HG03280 (cell line): Measurements from ENCODE around the gene MPP3.
"Not testable (repeated sequence)": the region's sequence is repeated elsewhere in the genome, so short reads cannot be mapped to it uniquely, and the experiment has no call there.

ENCODE experiments used
- ATAC-seq: cut with Tn5 transposase; IDR thresholded peaks from one replicate; pipeline ENCODE4 v1.9.1; 2021; ENCODE audit warnings: mild to moderate bottlenecking, moderate library complexity; ENCODE audit not compliant: unreplicated experiment

MPP3 gene, protein sequence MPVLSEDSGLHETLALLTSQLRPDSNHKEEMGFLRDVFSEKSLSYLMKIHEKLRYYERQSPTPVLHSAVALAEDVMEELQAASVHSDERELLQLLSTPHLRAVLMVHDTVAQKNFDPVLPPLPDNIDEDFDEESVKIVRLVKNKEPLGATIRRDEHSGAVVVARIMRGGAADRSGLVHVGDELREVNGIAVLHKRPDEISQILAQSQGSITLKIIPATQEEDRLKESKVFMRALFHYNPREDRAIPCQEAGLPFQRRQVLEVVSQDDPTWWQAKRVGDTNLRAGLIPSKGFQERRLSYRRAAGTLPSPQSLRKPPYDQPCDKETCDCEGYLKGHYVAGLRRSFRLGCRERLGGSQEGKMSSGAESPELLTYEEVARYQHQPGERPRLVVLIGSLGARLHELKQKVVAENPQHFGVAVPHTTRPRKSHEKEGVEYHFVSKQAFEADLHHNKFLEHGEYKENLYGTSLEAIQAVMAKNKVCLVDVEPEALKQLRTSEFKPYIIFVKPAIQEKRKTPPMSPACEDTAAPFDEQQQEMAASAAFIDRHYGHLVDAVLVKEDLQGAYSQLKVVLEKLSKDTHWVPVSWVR

DNA sequence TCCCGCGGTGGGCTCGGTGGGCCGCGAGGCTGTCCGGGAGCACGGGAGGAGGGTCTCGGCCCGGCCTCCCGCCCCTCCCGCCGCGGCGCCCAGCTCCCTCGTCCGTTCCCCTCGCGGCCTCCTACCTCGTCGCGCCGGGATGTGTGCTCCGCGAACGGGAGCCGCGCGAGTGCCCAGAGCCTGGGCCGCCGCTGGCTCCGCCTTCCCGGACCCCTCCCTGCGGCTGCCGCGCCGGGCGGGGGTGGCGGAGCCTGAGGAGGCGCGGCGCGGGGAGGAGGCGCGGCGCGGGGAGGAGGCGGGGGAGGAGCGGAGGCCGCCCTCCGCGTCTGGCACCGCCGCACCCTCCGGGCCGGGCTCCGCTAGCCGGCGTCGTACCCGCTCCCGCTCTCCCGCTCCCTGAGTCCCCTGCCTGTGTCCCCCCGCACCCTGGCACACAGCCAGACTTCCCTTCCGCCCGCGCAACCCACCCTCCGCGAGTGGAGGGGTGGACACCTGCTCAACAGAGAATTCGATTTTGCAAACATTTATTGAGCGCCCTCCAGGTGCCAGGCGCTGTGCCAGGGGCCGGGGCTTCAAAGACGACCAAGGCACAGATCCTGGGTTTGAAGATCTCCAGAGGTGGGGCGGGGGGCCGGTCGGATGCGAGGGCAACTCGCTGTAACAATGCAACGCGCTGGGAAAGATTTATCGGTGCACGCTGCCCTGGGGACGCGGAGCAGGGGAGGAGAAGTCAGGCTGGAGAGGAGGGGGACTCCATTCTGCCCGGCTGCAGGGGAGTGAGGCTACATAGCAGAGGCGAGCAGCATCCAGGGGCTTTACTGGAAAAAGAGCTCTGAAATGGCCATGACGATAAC is at the start of gene MPP3:
TSS of gene MPP3 (minus strand) at position 171 of the 854 bp plus-strand sequence. CDS start 1,240 bp downstream, outside the sequence.
- ATAC-seq = no peak

DNA sequence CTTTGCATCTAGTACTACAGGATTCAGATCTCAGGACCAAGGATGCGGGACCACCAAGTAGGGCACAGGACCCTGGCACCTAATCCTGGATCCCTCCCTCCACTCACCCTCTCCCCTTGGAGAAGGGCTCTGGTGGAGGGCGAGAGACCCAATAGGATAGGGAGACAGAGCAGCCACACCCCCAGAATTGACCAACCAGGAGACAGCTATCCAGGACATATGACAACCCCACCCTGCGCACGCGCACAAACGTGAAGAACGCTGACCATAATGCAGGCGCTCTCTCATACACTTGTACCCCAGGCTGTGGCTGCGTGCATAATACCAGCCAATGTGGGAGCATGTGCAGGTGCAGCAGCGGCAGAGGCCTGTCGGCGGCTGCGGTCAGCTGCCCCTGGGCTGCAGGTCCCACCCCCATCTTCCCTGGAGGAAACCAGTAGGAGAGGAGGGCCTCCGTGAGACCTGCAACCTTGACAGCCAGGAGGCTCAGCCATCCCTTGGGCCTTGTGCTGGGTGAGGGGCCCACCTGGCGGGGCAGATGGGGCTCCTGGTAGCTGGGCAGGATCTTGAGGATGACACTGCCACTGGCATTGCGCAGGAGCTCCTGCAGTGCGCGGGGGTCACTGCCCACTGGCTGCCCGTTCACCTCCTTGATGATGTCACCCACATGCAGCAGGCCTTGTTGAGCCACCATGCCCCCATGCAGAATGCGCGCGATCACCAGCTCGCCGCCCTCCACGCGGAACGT is 49.0 kb upstream of the MPP3 start:
- no peak for ATAC-seq

DNA sequence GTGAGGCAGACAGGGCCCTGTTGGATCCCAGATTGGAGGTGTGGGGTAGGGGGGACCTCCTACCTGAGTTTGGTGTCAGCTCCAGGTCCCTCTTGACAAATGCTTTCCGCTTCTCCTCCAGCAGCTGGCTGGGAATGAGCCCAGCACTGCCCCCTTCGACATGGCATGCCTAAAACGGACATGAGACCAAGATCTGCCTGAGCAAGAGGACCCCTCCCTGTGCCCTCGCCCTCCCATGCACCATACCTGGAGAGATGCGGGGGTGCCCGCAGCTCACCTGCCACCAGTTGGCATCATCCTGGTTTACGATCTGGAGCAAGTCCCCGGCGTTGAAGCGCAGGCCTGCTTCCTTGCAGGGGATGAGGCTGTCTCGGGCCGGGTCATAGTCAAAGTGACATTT is 48.2 kb upstream of the MPP3 start:
- no peak for ATAC-seq

DNA sequence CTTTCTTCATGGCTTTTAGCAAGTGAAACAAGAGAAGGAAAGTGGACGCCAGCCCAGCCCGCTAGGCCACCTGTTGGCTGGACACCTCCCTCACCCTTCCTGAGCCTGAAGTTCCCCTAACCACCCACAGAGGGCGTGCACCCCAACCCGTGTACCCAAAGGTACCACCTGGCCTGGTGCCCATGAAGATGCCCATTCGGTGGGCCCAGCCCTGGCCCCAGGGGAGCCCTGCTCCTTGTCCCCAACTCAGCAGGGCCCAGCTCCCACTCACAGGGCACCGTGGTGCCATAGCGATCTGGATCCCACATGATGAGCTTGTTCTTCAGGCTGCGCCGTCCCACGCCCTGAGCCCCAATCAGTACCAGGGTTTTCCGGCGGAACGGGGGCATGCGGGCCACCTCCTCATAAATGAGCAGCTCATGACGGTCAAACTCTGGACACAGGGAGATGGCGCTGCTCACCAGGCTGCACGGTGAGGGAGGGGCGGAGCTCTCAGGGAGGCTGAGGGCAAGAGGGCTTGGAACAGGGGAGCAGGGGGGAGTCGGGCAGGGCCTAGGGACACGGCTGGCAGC is 47.6 kb upstream of the MPP3 start:
- ATAC-seq = no peak

DNA sequence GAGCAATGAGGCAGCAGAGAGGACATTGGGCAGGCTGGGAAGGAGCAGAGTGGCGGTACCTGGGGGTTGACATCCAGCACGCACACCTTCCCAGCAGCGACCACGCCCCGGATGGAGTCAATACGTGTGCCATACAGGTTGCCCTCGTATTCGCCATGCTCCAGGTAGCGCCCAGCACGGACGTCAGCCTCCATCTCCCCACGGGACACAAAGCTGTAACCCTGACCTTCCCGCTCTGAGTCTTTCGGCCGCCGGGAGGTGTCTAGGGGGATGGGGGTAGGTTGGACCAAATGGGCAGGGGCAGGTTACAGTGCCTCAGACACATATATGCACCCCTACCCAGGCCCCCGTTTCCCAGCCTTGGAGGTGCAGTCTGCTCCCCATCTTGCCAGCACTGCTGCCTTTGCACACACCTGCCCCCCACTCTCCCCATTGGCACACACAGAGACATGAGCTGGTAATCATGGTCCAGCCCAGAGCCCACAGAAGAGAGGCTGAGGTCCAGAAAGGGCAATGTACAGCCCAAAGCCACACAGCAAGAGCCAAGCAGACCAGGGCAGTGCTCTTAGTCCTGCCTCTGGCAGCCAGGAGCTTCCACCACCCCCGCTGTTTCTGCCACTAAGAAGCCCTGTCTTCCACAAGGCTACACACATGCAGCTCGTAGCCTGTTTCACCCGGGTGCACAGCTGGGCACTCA is 46.9 kb upstream of the MPP3 start:
- no peak for ATAC-seq

DNA sequence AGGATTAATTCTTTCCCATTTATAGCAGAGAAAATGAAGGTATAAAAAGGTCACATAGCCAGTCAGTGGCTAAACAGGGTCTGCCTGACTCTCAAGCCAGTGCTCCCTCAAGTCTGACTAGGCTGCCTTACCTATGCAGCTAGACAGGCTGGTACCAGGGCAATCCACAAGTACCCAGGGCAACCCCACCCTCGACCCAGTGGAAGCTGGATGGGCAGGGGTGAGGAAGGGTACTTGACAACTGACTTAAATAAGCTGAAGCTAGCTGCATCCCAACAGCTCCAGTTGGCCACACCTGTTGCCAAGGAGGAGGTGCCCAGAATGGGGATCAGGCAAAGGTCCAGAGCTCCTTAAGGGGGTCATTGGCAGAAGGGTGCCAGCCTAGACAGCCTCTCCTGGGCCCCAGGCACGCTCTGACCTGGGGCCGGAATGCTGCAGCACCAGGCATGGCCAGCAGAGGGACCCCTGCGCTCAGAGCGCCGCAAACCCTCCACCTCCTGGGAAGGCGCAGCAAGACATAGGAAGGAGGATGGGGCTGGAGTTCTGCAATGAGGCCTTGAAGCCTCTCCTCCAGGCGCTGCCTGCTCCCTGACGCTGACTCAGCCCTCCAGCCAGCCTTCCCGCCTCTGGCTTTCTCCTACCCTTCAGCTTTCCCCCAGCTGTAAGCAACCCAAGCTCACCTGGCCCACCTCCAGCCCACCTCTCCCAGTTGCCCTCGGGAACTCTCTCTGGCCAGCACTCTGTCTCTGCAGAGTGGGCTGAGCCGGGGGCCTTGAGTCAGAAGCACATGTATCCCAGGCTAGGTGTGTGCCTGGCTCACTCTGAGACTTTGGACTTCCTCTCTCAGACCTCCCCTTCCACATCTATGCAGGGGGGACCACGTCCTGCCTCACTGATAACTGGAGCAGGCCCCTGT is 45.6 kb upstream of the MPP3 start:
- no peak for ATAC-seq

DNA sequence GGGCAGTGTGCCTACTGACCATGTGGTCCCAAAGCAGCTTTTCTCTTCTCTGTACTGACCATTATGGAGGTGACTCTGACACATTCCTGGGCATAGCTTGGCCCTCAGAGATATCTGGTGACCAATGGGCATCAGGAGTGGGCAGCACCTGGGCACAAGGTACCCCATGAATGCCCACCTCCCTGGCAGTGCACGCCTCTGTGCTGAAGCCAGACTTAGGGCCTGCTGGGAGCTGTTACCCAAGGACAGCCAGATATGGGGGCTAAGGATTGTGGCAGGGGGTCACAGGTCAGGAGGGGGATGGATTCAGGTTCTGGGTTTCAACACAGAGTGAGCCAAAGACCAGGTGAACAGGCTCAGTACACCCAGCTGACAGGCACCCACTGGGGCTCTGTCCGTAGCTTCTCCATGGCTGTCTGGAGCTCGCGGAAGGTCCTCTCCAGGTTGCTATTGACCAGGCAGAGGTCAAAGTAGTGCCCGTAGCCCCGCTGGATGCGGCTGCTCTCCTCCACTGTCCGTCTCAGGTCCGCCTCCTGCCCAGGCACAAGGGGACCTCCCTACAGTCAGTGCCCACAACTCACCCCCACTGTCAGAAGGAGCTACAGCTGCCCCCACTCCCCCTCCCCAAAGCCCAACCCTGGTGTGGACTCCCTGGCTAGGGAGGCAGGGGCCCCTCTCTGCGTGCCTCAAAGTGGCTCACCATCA is 44.7 kb upstream of the MPP3 start:
- ATAC-seq = no peak

DNA sequence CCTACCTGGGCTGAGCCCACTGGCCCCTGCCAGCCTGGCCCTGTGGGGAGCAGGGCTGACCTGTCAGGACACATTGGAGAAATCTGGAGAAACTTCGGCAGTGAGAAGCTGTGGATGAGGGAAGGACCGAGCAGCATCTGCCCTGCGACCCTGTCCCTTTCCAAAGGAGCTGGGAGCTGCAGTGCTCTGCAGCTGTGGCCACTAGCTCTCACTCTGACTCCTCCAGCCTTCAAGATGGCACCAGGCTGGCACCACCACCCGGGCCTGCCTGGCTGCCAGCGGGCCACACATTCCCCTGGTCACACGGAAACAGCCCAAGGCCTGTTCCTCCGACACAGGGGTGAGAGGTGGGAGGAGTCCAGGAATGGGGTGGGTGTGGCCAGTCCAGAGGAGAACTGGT is 44.1 kb upstream of the MPP3 start:
- ATAC-seq = no peak

DNA sequence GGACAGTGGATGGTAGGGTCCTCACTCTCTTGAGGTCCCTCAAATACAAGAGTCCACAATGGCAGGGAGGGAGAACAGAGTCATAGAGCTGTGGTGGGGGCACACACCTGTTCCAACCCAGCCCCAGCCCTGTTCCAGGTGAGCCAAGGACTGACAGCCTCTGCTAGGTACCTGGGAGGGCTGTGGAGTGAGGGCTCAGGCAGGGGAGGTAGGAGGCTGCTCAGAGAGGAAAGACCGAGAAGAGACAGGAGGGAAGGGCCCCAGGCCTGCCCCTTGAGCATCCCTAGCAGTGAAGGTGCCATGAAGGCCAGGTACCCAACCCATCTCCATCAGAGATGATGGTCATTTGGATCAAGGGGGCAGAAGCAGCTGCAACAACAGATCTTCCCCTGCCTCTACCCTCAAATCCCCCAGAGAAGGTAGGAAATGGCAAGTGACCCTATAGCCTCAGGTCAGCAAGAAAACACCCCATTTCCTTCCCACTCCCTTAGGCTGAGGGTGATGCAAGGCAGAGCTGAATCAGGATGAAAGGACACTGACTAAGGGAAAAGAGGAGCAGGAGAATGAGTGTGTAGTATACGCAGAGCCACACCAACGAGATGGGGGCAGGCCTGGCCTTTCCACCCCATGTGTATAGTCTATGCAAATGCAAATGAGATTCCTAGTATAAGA is 42.7 kb upstream of the MPP3 start:
- no peak for ATAC-seq

DNA sequence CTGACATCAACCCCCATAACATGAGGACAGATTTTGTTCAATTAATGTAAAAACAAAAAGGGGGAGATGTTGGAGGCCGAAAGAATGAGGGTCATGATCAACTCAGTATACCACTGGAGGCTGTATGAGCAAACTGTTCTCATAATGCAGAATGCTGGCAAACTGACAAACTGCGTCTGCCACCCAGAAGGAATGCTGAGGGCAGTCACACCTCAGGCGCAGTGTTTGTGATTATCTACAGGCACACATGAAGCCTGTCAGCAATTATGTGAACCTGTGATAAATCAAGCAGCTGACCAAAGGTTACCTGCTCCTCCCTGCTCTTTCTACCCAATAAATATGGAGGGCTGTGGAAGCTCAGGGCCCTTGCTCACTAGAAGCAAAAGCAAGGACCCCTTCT is 41.3 kb upstream of the MPP3 start:
- ATAC-seq = no peak

DNA sequence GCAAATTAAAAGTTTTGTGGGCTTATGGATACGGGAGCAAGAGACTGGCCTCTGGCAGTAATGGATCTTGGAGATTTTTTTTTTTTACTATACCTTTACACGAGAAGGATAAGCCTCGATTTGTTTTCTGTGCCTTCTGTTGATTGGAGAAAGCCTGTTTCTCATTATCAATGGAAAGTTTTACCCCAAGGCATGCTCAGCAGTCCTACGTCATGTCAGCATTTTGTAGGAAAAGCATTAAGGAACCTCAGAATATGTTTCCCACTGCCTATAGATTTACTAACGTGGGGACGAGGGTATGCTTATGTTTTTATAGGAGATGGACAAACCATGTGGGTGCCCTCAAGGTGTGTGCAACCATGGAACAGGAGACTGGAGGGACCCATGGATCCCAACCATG is 40.9 kb upstream of the MPP3 start:
- no peak for ATAC-seq

DNA sequence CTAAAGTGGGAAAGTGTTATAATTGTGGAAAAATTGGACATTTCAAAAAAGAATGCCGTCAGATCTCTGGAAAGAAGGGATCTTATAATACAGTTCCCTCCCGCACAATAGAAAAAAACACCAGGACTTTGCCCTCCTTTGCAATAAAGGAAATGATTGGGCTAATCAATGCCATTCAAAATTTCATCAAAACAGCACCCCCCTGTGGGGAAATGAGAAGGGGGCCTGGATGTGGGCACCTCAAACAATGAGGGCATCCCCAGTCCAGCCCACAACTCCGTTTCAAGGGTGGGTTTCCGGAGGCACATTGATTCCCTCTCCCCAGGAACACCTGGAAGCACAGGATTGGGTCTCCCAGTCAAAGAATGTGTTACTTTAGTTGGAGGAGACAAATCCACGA is 40.1 kb upstream of the MPP3 start:
- no peak for ATAC-seq

DNA sequence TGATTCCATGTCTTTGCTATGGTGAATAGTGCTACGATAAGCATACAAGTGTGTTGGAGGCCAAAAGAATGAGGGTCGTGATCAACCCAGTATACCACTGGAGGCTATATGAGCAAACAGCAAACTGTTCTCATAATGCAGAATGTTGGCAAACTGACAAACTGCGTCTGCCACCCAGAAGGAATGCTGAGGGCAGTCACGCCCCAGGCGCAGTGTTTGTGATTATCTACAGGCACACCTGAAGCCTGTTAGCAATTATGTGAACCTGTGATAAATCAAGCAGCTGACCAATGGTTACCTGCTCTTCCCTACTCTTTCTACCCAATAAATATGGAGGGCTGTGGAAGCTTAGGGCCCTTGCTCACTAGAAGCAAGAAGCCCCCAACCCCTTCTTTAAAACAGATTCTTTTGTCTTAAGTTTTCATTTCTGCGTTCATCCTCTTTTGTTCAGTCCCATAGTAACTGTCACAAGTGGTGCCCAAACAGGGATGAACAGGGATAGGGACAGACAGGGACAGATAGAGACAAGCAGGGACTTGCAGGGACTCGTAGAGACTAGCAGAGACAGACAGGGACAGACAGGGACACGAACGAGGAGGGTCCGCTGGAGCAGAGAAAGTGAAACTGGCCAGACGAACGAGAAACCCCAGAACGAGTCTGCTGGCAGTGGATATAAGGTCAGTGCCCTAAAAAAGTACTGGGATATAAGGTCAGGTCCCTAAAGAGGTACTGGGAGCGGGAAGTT is 39.2 kb upstream of the MPP3 start:
- no peak for ATAC-seq

DNA sequence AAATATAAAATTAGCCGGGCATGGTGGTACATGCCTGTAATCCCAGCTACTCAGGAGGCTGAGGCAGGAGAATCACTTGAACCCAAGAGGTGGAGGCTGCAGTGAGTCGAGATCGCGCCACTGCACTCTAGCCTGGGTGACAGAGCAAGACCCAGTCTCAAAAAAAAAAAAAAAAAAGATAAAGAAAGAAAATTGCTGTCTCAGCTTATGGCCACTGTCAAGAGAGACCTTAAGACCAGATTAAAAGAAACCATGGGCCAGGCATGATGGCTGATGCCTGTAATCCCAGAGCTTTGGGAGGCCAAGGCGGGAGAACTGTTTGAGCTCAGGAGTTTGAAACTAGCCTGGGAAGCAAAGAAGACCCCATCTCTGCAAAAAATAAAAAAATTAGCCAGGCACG is 36.1 kb upstream of the MPP3 start:
- ATAC-seq = not testable (repeated sequence)

DNA sequence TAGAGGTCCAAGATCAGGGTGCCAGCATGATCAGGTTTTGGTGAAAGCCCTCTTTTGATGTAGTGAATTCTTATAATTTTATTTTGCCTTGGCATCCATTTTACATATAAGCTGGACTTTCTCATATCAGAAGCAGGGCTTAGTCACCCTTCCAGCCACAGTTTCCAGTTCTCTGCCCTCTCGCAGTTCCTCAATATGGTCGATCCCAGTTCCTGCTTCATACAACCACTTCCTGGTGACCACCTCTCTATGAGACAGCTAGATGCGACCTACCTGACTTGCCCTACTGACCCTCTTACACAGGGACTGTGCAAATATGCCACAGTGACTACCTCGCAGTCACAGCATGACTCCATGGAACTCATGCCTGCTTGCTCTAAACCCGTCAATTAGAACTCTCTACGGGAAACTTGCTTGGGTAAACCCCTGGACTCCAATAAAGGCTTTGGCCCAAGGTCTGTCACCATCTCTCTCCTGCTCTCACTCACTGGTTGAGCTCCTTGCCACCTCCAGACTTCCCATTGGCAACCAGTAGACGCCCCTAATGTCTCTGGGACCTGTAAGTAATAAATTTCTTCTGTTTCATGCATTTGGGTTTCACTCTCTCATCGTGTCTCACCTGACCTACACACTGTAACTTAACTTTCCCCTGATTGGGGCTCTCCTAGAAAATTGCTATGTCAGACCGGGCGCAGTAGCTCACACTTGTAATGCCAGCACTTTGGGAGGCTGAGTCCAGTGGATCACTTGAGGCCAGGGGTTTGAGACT is 35.5 kb upstream of the MPP3 start:
- no peak for ATAC-seq

DNA sequence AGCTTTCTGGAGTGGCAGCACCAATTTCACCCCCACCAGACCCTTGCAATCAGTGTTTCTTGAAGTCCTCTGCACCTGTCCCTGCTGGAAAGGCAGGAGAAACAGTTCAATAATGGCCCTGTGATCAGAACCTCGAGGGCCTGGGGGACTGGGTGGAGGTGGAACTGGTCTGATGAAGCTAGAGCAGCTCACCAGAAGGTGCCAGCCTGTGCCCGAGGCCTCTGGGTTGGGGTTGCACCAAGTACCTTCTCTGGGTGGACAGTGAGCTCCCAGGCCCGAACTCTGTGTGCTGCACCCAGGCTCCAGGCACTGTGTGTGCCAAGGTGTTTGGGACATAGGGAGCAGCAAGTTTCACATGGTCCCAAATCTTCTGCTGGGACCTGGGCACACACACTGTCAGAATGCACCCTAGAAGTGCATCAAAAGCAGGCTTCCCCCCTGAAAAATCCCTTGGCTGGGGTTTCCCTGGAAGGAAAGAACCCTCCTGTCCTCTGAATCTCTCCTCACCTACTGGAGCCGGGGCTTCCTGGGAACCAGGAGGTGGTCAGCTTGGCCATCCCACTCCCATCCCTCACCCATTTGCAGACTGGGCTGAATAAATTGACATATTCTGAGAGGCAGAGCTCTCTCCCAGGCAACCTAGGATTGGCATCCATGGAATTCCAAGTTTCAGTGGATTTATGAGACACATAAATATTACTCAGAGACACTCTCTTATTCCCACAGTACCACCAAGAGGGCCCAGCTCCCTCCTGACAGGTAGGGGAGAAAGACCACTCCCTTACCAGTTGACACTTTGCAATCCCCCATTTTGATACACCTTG is 31.4 kb upstream of the MPP3 start:
- no peak for ATAC-seq
